GM20431 (cell line): Measurements from ENCODE around the gene IMPACT.

Experiments
- in situ Hi-C: fragments of 300-500 bp; cut with MseI, MboI; formaldehyde crosslinking; loops from one replicate; pipeline ENCODE4 v1.15.0; 2020; ENCODE audit warnings: low sequenced_read_pairs; ENCODE audit not compliant: unreplicated experiment

The IMPACT gene

GRCh38 chr18:24426398-24427294, at the start of gene IMPACT:
IMPACT (plus strand) TSS chr18:24426670; CDS start chr18:24426757, 87 bp downstream.
- in situ Hi-C loops, result no loop called here

GRCh38 chr18:24378598-24378997, 47.9 kb upstream of the IMPACT start:
- in situ Hi-C loops, result no loop called here

- in situ Hi-C loops, result no loop called here
Observed at GRCh38 chr18:24380163-24380747, 46.2 kb upstream of the IMPACT start.

DNA sequence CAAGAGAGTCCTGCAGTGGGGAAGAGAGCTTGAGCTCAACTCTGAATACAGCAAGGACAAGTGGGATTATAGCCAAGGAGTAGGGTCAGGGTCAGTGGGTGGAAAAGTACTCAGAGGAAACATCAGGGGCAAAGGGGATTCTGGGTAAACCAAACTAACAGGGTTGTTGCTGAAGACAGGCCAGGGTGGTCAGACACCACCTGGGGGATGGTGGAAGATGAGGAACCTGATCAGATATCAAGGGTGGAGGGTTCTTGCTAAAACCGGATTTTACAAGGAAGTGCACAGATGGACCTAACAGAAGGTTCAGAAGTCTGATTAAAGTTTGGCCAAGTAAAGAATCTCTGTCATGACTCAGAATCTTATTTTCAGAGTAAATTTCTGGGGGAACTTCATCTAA, 45.3 kb upstream of the IMPACT start:
- in situ Hi-C loops, result no loop called here

DNA sequence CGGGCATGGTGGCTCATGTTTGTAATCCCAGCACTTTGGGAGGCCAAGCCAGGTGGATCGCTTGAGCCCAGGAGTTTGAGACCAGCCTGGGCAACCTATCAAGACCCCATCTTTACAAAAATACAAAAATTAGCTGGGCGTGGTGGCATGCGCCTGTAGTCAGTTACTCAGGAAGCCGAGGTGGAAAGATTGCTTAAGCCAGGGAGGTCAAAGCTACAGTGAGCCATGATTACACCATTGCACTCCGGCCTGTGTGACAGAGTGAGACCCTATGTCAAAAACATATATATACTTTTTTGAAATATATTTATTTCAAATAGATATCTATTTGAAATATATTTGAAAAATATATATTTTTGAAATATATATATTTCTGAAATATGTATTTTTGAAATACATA, 39.8 kb upstream of the IMPACT start:
- in situ Hi-C loops, result no loop called here

GRCh38 chr18:24388957-24389356, 37.5 kb upstream of the IMPACT start:
- in situ Hi-C loops, result no loop called here

DNA sequence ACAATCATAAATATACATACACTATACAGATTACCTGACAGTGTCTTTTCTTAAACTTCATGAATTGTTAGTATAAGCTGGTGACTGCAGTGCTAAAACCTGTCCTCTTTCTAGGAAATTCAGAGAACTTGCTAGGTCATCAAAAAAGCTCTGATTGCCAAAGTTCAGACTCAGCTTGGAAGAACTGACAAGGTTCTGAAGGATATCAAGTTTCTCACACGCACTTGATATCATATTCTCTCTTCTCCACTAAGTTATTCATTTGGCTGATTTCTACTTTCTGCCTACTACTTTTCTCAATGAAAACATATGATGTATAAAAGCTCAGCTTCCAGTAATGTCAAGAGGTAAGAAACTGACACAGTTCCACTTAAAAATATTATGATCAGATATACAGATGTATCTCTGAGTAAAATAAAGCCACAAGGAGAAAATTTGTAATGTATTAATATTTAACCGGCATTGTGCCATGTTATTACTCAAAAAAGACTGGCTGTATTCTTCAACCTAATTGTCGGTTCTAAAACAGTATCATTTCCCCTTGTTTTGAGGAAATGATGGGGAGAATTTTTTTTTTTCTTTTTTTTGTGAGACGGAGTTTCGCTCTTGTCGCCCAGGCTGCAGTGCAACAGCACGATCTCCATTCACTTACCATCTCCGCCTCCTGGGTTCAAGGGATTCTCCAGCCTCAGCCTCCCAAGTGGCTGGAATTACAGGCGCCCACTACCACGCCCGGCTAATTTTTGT, 31.2 kb upstream of the IMPACT start:
- in situ Hi-C loops, result no loop called here

GRCh38 chr18:24396082-24396633, 30.3 kb upstream of the IMPACT start:
- in situ Hi-C loops, result no loop called here

DNA sequence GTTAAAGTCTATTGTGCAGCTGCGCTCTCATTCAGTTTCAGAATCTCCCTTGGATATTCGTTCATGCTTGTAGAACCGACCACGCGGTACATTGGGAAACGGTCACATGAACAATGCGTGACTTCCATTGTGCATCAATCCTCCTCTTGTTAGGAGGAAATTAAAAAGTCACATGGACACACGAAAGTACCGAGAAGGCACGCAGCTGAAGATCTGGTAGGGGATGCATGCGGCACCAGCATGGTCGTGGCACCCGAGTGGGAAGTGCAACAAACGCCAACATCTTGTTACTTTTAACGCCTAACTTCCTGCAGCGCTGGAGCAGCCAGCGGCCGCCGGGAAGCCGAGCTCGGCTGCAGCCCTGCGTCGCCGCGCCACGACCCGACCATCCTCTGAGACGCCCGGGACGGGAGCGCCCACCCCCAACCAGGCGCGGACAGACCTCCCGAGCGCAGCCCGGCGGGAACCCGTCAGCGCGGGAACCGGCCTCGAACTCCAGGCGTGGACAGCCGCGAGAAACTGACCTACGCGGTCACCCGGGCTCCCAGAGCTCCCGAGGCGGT, 29.3 kb upstream of the IMPACT start:
- in situ Hi-C loops, result no loop called here

GRCh38 chr18:24397694-24398368, 28.6 kb upstream of the IMPACT start, which contains the start of gene OSBPL1A:
OSBPL1A (minus strand) TSS chr18:24397824; CDS start chr18:24377533, 20,291 bp downstream.
- in situ Hi-C loops, result no loop called here

- in situ Hi-C loops, result no loop called here
Observed at GRCh38 chr18:24398540-24398939, 27.9 kb upstream of the IMPACT start.

- in situ Hi-C loops, result no loop called here
Observed at GRCh38 chr18:24400587-24400986, 25.9 kb upstream of the IMPACT start.

- in situ Hi-C loops, result no loop called here
Observed at GRCh38 chr18:24402209-24402785, 24.2 kb upstream of the IMPACT start.

DNA sequence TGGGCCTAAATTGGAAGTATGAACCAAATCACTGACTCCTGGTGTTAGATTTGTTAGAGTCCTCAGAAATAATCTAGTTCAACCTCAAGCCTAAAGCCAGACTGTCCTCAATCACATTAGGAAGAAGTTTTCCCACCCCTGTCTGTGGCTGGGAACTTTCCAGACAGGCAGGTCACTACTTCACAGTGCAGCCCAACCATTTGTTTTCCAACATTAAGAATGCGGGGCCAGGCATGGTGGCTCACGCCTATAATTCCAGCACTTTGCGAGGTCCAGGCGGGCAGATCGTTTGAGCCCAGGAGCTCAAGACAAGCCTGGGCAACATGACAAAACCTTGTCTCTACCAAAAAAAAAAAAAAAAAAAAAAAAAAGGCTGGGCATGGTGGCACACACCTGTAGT, 23.4 kb upstream of the IMPACT start:
- in situ Hi-C loops, result no loop called here

GRCh38 chr18:24404591-24404990, 21.9 kb upstream of the IMPACT start:
- in situ Hi-C loops, result no loop called here

DNA sequence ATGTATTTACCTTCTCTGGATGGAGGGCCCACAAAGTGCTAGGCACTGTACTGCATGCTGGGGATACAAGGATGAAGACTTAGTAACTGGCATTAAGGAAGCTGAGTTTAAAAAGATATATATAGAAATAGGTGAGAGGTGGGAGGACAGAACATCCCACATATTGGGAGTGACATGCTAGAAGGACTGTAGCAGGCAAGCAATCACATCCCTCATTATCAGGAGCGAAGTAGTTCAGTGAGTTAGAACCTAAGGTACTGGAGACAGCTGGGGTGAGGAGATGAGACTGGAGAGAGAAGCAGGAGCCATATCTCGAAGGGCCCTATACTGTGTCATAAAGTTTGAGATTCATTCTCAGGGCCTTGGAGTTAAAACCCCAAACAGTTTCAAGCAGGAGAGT, 18.0 kb upstream of the IMPACT start:
- in situ Hi-C loops, result no loop called here

DNA sequence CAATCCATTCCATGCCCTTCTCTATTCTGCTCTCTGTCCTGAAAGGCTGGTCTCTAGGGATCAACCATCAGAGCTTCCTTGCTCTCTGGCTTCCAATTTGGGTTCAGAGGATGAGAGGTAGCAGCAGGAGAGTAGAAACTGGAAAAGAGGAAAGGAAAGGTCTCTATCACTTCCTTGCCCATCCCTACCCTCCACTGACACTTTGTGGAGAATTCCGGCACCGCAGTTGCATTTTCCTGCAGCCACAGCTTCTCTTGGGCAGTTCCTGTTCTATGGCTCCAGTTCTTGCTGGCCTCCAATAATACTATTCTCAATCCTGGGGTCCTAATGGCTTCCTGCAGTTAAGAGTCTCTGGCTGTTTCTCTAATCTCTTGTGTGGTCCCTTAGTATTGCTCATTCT, 13.3 kb upstream of the IMPACT start:
- in situ Hi-C loops, result no loop called here

- in situ Hi-C loops, result no loop called here
Observed at GRCh38 chr18:24414349-24415003, 12.0 kb upstream of the IMPACT start.

- in situ Hi-C loops, result no loop called here
Observed at GRCh38 chr18:24417480-24417879, 9.0 kb upstream of the IMPACT start.
